Heart left ventricle (tissue), 16 donors: ENCODE data around the gene GJB6. TPM values are rescaled to one million over a fixed set of nuclear protein-coding genes. Genes with fewer than 3 reads are reported as not detected.

ENCODE experiments used
- ATAC-seq, 4 donors: fragments of 200-7000 bp; cut with Tn5 transposase; one replicate each; pipeline ENCODE4 v1.9.1; 2020 to 2022; ENCODE audit warnings: moderate library complexity in 4 of 4, mild to moderate bottlenecking in 3 of 4, moderate number of reproducible peaks in 1 of 4
- DNase-seq, 5 donors: peaks; one replicate each; pipeline ENCODE4 v3.0.0-alpha.2; 2020
- H3K27ac ChIP-seq, 12 donors: fragments of 200-600 bp; sonication (generic) in 4 of 12; one replicate each; pipeline versions ENCODE4 v1.5.0 to v1.8.0; 2016 to 2022; ENCODE audit warnings: mild to moderate bottlenecking in 2 of 12
- H3K27me3 ChIP-seq, 9 donors: fragments of 200-600 bp; sonication (generic) in 2 of 9; one replicate each; pipeline versions ENCODE4 v1.5.1 to v1.8.0; 2016 to 2022; ENCODE audit warnings: mild to moderate bottlenecking in 3 of 9
- H3K36me3 ChIP-seq, 9 donors: fragments of 200-600 bp; sonication (generic) in 2 of 9; one replicate each; pipeline versions ENCODE4 v1.5.0 to v1.8.0; 2018 to 2022; ENCODE audit warnings: mild to moderate bottlenecking in 2 of 9
- H3K4me1 ChIP-seq, 12 donors: fragments of 200-600 bp; sonication (generic) in 4 of 12; one replicate each; pipeline versions ENCODE4 v1.5.0 to v1.8.0; 2016 to 2022; ENCODE audit warnings: mild to moderate bottlenecking in 3 of 12
- H3K4me3 ChIP-seq, 12 donors: fragments of 200-600 bp; sonication (generic) in 4 of 12; one replicate each; pipeline versions ENCODE4 v1.5.0 to v1.8.0; 2017 to 2022; ENCODE audit warnings: mild to moderate bottlenecking in 9 of 12, moderate library complexity in 4 of 12
- H3K9me3 ChIP-seq, 12 donors: fragments of 200-600 bp; sonication (generic) in 4 of 12; one replicate each; pipeline versions ENCODE4 v1.5.0 to v1.8.0; 2016 to 2022; ENCODE audit warnings: mild to moderate bottlenecking in 1 of 12
- POLR2A ChIP-seq, 2 donors: fragments of 450-650 bp; IDR thresholded peaks; one replicate each; pipeline ENCODE4 v1.6.1; 2017; ENCODE audit warnings: antibody characterized with exemption in 2 of 2, mild to moderate bottlenecking in 2 of 2, moderate library complexity in 2 of 2
- WGBS, 4 donors: extraction: QIAGEN DNeasy Blood & Tissue Kit in 2 of 4; methylation state at CpG; one replicate each; pipeline versions ENCODE4 v1.1.5 to v1.1.7; 2013 to 2018; 5-methylcytosine and 5-hydroxymethylcytosine counted together
- intact Hi-C, 10 donors: fragments of 100-400 bp; cut with DNase I; formaldehyde crosslinking; loops; one replicate each; pipeline versions ENCODE4 v1.11.1 to v1.14.2; 2022
- polyA plus RNA-seq, 2 donors: library from polyadenylated mRNA; stranded (reverse); fragments of 200-250 nt; gene quantifications; one replicate each; pipeline ENCODE4 v1.2.3, GENCODE V29; 2013
- total RNA-seq, 9 donors: library from RNA; depleted of rRNA in 2 of 9; stranded (reverse); fragments of >200 nt in 2 of 9; fragmentation: NEBNext Ultra II Directional in 3 of 9; extraction: Animal tissue kit (Norgen Biotek cat#: 25700) in 3 of 9; gene quantifications; one replicate each; pipeline versions ENCODE4 v1.1.0 to v1.2.4, GENCODE V29; 2016 to 2023
- TF ChIP-seq, protein P1 (sequence below), 12 donors: fragments of 200-600 bp; sonication (generic) in 4 of 12; IDR thresholded peaks; one replicate each; pipeline versions ENCODE4 v1.5.0 to v1.8.0; 2018 to 2022; ENCODE audit warnings: antibody characterized with exemption in 12 of 12, mild to moderate bottlenecking in 5 of 12
- donor health status: ischemic (EF 13 %, LVEDD 7.1; RV severe dilation, severe dysfunction).
- donor health status: healthy with polysubstance abuse.
- donor health status: DM: no; HTN: yes; CAD: no.
- donor health status: DM: no; HTN: no; CAD: no.
- donor health status: ischemic (EF 25% LVEDD 6.9; RV normal size, moderate dysfunction).
- donor health status: ischemic (EF 25% LVEDD 5.7; RV mildly dilated, moderate dysfunction).
- donor health status: healthy.
- donor health status: DM: yes; HTN: yes; CAD: no.
- donor health status: ischemic (EF 35%, LVEDD 5.7; RV mildly dilated, moderate dysfunction).
- donor health status: nonischemic (EF 11% LVEDD 7.7; RV severe dilation, severe dysfunction).
- donor health status: DM: yes; HTN: yes; CAD: no.
- donor health status: PGD.
- donor health status: ischemic (EF 29% LVEDD 5.4; RV normal size, mild dysfunction).
- donor health status: nonischemic (EF 23%, LVEDD 6.1; RV moderate dilation, normal function).

GJB6 gene
- total and polyA plus RNA-seq, 11 donors: not detected

DNA sequence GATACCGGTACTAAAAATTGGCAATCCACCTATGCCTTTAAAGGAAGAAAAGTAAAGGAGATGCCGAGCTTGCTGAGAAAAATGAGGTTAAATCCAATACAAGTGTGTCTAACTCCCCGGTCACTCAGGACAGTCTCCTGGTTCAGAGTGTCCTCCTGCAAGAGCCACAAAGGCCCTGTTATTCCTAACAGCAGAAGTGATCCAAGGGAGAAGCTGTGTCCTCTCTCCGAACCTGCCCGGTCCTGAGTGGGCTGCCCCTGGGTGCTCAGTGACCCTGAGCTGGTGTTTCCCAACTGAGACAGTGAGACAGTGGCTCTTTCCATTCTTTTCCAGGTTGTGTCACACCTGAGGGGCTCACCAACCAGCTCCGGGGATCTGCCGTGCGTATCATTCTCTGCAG is 4.8 kb downstream of the GJB6 start:
- intact Hi-C loops: no loop called here
- TF ChIP-seq POLR2A (IDR thresholded peaks at IDR 0.05): no peak
- TF ChIP-seq, protein P1, sequence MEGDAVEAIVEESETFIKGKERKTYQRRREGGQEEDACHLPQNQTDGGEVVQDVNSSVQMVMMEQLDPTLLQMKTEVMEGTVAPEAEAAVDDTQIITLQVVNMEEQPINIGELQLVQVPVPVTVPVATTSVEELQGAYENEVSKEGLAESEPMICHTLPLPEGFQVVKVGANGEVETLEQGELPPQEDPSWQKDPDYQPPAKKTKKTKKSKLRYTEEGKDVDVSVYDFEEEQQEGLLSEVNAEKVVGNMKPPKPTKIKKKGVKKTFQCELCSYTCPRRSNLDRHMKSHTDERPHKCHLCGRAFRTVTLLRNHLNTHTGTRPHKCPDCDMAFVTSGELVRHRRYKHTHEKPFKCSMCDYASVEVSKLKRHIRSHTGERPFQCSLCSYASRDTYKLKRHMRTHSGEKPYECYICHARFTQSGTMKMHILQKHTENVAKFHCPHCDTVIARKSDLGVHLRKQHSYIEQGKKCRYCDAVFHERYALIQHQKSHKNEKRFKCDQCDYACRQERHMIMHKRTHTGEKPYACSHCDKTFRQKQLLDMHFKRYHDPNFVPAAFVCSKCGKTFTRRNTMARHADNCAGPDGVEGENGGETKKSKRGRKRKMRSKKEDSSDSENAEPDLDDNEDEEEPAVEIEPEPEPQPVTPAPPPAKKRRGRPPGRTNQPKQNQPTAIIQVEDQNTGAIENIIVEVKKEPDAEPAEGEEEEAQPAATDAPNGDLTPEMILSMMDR (IDR thresholded peaks at IDR 0.05): no peak
- H3K27ac ChIP-seq: no peak overlapping the region
- H3K36me3 ChIP-seq: no peaks in the 10 kb centered on the region
- H3K9me3 ChIP-seq: no peaks in the 10 kb centered on the region
- peaks cover 12 to 44% (median 18%) of the 10 kb centered on the region in 9 donors for H3K27me3 ChIP-seq
- DNase-seq: no peak
- no peak overlapping the region for H3K4me3 ChIP-seq
- ATAC-seq: no peak
- H3K4me1 ChIP-seq: peaks cover 0 to 12% (median 3%) of the 10 kb centered on the region in 12 donors
- WGBS, 4 donors: 80 to 93% (median 83%) methylated on average over 8 of the region's 8 CpGs

DNA sequence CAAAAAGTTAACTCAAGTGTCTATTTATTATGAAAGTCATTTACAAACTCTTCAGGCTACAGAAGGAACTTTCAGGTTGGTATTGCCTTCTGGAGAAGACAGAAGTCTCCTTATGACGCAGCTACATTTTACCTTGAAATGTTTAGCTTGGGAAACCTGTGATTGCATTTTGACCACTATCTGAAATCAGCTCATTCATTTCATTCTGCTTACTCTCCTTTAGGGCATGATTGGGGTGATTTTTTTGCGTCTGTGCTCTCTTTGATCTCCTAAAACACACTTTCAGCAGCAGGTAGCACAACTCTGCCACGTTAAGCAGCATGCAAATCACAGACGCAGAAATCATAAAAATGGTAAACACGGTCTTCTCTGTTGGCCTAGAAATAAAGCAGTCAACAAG is 9.6 kb downstream of the GJB6 start:
- Histone ChIP-seq H3K4me3 (no peak overlapping the region), H3K27ac (no peak overlapping the region), H3K9me3 (no peaks in the 10 kb centered on the region), H3K4me1 (peaks cover 0 to 15% (median 0%) of the 10 kb centered on the region in 12 donors), H3K27me3 (peaks cover 0 to 32% (median 0%) of the 10 kb centered on the region in 9 donors), H3K36me3 (no peaks in the 10 kb centered on the region)
- DNase-seq: no peak
- intact Hi-C loops: no loop called here
- TF ChIP-seq, protein P1 (IDR thresholded peaks at IDR 0.05): no peak
- TF ChIP-seq POLR2A (IDR thresholded peaks at IDR 0.05): no peak
- ATAC-seq: no peak
- WGBS, 4 donors: 81 to 88% (median 82%) methylated on average over 5 of the region's 5 CpGs

DNA sequence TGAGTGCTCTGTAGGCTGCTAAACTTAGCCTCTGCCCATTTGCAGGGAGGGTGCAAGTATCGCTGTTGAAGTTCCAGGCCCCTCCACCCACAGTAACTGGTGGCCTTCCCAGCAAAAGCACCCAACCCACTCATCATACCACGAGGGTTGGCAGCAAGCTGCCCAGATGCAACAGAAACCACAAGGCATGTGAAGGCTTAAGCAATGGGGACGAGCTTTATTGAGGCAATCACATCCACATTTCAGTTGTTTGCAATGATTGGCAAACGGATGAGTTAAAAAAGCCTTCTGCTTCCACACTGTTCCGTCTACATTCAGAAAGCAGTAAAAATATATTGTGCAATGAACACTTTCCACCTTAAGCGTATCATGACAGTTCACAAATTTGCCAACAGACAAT is 10.3 kb downstream of the GJB6 start:
- intact Hi-C loops: no loop called here
- DNase-seq (no peak), ATAC-seq (no peak)
- no peak overlapping the region for H3K27ac ChIP-seq
- peaks cover 0 to 32% (median 0%) of the 10 kb centered on the region in 9 donors for H3K27me3 ChIP-seq
- peaks cover 0 to 15% (median 0%) of the 10 kb centered on the region in 12 donors for H3K4me1 ChIP-seq
- H3K4me3 ChIP-seq: no peak overlapping the region
- H3K9me3 ChIP-seq: no peaks in the 10 kb centered on the region
- no peaks in the 10 kb centered on the region for H3K36me3 ChIP-seq
- 69 to 85% (median 77%) methylated on average over 6 of the region's 6 CpGs for WGBS, 4 donors
- TF ChIP-seq, protein P1 (IDR thresholded peaks at IDR 0.05): no peak
- TF ChIP-seq POLR2A (IDR thresholded peaks at IDR 0.05): no peak

DNA sequence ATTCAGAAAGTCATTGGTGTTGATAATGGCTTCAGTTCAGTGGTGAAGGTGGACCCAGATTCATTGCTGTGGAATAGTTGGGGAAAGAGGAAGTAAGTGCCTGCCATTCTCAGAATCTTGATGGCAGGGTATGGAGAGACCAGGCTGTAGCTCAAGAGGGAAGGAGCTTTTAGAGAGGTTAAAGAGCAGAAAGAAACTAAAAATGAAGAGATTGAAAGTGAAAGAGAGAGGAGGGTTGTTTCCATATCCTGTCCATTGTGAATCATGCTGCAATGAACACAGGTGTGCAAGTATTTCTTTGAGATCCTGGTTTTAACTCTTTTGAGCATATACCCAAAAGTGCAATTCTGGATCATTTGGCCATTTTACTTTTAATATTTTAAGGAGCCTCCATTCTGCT is 12.5 kb downstream of the GJB6 start:
- Histone ChIP-seq H3K27ac (no peak overlapping the region), H3K36me3 (no peaks in the 10 kb centered on the region), H3K27me3 (peaks cover 0 to 31% (median 0%) of the 10 kb centered on the region in 9 donors), H3K4me3 (no peak overlapping the region), H3K4me1 (peaks cover 0 to 15% (median 0%) of the 10 kb centered on the region in 12 donors), H3K9me3 (peaks cover 0 to 4% (median 0%) of the 10 kb centered on the region in 12 donors)
- DNase-seq (no peak), ATAC-seq (no peak)
- intact Hi-C loops: no loop called here
- TF ChIP-seq, protein P1 (IDR thresholded peaks at IDR 0.05): no peak
- no peak for TF ChIP-seq POLR2A (IDR thresholded peaks at IDR 0.05)
